Measurements from ENCODE around the gene AK3.

The AK3 gene

DNA sequence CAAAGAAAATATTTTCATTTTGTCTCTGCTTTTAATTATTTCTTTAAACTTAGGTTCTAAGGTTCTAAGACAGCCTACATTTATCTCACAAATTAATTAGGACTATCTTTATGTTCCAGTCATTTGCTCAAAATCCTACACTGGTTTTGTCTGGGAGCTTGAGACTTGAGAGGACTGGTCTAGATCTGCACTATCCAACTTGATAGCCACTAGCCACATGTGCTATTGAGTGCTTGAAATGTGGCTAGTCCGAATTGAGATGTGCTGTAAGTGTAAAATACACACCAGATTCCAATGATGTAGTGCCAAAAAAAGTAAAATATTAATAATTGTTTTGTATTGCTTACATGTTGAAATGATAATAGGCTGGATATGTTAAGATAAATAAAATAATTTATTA lies 54.4 kb downstream of the AK3 start:
- CTCF ChIA-PET: no interaction called here
- no peak for DNase-seq (ENCODE audit: low spot score)
- POLR2A ChIA-PET (ENCODE audit: low non-redundant PET): no interaction called here
- TF ChIP-seq, protein P1, sequence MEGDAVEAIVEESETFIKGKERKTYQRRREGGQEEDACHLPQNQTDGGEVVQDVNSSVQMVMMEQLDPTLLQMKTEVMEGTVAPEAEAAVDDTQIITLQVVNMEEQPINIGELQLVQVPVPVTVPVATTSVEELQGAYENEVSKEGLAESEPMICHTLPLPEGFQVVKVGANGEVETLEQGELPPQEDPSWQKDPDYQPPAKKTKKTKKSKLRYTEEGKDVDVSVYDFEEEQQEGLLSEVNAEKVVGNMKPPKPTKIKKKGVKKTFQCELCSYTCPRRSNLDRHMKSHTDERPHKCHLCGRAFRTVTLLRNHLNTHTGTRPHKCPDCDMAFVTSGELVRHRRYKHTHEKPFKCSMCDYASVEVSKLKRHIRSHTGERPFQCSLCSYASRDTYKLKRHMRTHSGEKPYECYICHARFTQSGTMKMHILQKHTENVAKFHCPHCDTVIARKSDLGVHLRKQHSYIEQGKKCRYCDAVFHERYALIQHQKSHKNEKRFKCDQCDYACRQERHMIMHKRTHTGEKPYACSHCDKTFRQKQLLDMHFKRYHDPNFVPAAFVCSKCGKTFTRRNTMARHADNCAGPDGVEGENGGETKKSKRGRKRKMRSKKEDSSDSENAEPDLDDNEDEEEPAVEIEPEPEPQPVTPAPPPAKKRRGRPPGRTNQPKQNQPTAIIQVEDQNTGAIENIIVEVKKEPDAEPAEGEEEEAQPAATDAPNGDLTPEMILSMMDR (conservative IDR thresholded peaks at IDR 0.05; ENCODE audit: low read depth): no peak
- no peak overlapping the region for H3K27ac ChIP-seq

DNA sequence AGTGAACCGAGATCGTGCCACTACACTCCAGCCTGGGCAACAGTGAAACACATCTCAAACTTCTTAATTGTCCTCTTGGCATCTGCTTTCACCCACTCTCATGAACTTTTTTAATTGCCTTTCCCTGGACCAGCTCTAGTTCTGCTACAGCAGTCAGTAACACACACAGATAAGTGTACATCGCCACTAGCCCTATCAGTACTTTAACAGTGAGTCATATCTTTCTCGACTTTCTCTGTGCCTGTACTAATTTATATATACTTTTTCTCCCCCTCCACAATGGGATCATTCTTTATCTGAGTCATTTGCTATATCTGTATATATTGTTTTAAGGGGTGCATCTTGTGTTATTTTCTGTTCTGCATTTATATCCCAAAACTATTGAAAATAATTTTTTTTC lies 54.9 kb downstream of the AK3 start:
- ChIA-PET POLR2A (ENCODE audit: low non-redundant PET) (no interaction called here), CTCF (no interaction called here)
- no peak for DNase-seq (ENCODE audit: low spot score)
- H3K27ac ChIP-seq: no peak overlapping the region
- TF ChIP-seq, protein P1 (conservative IDR thresholded peaks at IDR 0.05; ENCODE audit: low read depth): no peak

DNA sequence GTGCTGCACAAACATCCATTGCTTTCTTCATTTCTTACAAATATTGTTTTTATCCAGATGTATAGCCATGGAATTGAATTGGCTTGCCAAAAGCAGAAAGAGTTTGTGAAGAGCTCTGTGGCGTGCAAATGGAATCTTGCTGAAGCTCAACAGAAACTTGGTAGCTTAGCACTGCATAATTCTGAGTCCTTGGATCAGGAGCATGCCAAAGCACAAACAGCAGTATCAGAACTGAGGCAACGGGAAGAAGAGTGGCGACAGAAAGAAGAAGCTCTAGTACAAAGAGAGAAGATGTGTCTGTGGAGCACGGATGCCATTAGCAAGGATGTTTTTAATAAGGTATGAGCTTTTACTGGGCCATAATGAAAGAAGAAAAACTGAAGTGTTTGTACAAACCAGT lies 56.2 kb downstream of the AK3 start:
- POLR2A ChIA-PET (ENCODE audit: low non-redundant PET): no interaction called here
- TF ChIP-seq, protein P1 (conservative IDR thresholded peaks at IDR 0.05; ENCODE audit: low read depth): no peak

DNA sequence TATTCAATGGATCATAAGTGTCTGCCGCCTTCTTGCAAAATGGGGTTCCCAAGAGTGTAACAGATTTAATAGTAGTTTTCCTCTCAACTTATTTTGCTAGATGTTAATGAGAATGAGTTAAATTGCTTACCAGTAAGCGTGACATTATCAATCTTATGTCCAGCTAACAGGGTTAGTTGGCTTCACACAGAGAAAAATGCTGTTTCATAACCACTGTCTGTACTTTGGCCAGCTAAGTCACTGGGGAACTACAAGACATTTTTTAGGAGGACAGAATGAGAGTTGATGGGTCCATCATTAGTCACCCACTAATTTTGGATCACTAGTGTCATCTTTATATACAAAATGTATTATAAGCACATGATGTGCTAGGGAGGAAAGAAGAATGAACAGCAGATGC lies 60.3 kb downstream of the AK3 start:
- no peak overlapping the region for H3K27ac ChIP-seq
- DNase-seq (ENCODE audit: low spot score): no peak
- POLR2A ChIA-PET (ENCODE audit: low non-redundant PET): no interaction called here
- CTCF ChIA-PET: interaction anchor here (0.6 to 0.7 kb wide), 3 partner anchors 46 to 494 kb away, joined by 3 to 4 read pairs (median 3); no protein-coding TSS in a partner anchor
- TF ChIP-seq, protein P1 (conservative IDR thresholded peaks at IDR 0.05; ENCODE audit: low read depth): no peak

More for the DNA sequence above, 56.2 kb downstream of the AK3 start:
- CTCF ChIA-PET: no interaction called here
- H3K27ac ChIP-seq: no peak overlapping the region
- DNase-seq (ENCODE audit: low spot score): no peak

DNA sequence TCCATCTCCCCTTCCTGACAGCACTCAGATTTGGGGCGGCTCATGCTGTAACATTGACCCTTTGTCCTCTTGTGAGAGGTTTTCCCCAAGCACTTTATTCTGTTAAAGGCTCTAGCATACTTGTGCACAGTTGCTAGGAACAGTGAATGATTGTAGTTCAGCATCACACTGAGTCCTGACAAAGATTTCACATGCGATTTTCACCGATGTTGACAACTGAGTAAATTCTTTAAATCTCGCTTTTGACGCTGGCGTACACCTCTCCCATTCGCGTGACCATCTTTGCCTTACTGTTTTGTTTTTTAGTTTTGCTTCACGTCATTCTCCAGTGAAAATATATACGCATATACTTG lies 60.9 kb downstream of the AK3 start:
- H3K27ac ChIP-seq: peak overlapping the region; percentile 92
- ChIA-PET CTCF (interaction anchor here (0.6 to 1.3 kb wide), 4 partner anchors 14 to 494 kb away, joined by 3 to 6 read pairs (median 4); partner anchors contain the start of gene SPATA6L), POLR2A (ENCODE audit: low non-redundant PET) (no interaction called here)
- TF ChIP-seq, protein P1 (conservative IDR thresholded peaks at IDR 0.05; ENCODE audit: low read depth): no peak
- no peak for DNase-seq (ENCODE audit: low spot score)

DNA sequence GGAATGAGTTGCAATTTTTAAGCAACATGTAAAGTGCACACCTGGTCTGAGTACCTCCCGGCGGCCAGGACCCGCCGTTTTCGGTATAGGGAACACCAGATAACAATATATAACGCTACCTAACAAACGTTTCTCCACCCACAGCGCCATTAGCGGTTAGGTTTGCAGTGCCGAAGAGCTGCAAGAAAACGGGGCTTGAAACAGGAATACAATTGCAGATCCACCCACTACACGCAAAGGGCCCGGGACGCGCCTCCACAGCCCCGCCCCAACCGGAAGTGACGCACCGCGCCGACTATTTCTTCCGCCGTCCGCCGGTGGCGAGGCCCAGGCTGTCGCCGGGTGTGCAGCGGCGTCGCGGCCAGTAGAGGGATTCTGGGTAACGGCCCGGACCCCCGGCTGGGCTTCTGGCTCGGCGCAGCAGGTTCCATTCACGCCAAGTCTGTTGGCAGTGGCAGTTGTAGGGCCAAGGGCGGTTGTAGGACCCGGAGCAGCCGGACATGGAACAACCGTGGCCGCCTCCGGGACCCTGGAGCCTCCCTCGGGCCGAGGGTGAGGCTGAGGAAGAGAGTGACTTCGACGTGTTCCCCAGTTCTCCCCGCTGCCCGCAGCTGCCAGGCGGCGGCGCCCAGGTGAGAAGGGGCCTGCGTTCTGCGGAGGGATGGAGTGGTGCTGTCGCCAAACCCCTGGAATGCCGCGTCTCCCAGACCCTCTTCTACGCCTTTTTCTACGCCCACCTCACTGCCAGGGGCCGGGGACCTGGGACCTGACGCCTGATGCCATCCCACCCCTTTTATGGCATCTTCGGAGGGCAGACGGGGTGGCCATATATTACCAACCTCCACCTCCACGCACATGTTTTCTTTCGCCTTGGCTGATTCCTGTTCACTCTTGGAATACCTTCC lies 61.5 kb downstream of the AK3 start, which contains the start of gene CDC37L1:
Gene CDC37L1, plus strand, starts transcription at position 302 of the 905 bp plus-strand sequence. Its CDS starts 199 bp downstream, at position 501.
- ChIA-PET CTCF (interaction anchor here (1.3 kb wide), 1 partner anchor 13 kb away, joined by 6 read pairs; the partner anchor contains the start of gene SPATA6L), POLR2A (ENCODE audit: low non-redundant PET) (no interaction called here)
- DNase-seq (ENCODE audit: low spot score): peak; percentile 85
- TF ChIP-seq, protein P1 (conservative IDR thresholded peaks at IDR 0.05; ENCODE audit: low read depth): peak; percentile 70
- peak within 1 kb of the TSS; percentile 92 for H3K27ac ChIP-seq

Data from RWPE1 (cell line).